Adipocyte (in vitro differentiated cells): ENCODE data around the gene PCDH1.

Source experiments
- DNase-seq: peaks from one replicate; pipeline ENCODE4 v3.0.0-alpha.2; 2015; ENCODE audit warnings: low read depth
- H3K27me3 ChIP-seq: replicated peaks from 2 replicates; pipeline ENCODE4 v1.7.0; 2013; ENCODE audit warnings: mild to moderate bottlenecking, low read length, moderate library complexity; ENCODE audit not compliant: control insufficient read depth, insufficient read depth
- H3K36me3 ChIP-seq: 2 replicates; pipeline ENCODE4 v1.7.0; 2013; ENCODE audit warnings: low read length, mild to moderate bottlenecking, moderate library complexity; ENCODE audit not compliant: control insufficient read depth, insufficient read depth, severe bottlenecking
- H3K4me1 ChIP-seq: 2 replicates; pipeline ENCODE4 v1.7.0; 2013; ENCODE audit warnings: mild to moderate bottlenecking, low read length, moderate library complexity; ENCODE audit not compliant: control insufficient read depth, insufficient read depth
- H3K4me3 ChIP-seq: 2 replicates; pipeline ENCODE4 v1.7.0; 2013; ENCODE audit warnings: mild to moderate bottlenecking, low read length, moderate library complexity
- H3K9ac ChIP-seq: 2 replicates; pipeline ENCODE4 v1.7.0; 2013; ENCODE audit warnings: mild to moderate bottlenecking, low read length, moderate library complexity
- H3K9me3 ChIP-seq: 2 replicates; pipeline ENCODE4 v1.7.0; 2013; ENCODE audit warnings: mild to moderate bottlenecking, low read length, moderate library complexity; ENCODE audit not compliant: control insufficient read depth

The PCDH1 gene

GRCh38 chr5:141878711-141879425 is 658 bp upstream of the PCDH1 start:
- peaks cover 75% of the 10 kb centered on the region for H3K27me3 ChIP-seq
- H3K9me3 ChIP-seq, result no peaks in the 10 kb centered on the region
- no peaks in the 10 kb centered on the region for H3K36me3 ChIP-seq
- H3K4me1 ChIP-seq, result peaks cover 29% of the 10 kb centered on the region
- H3K9ac ChIP-seq, result no peak overlapping the region
- H3K4me3 ChIP-seq, result peak overlapping the region; percentile 76
- peak; percentile 98 for DNase-seq

GRCh38 chr5:141877356-141878185 is 639 bp downstream of the PCDH1 start:
- Histone ChIP-seq H3K4me3 (peak overlapping the region; percentile 70), H3K9me3 (no peaks in the 10 kb centered on the region), H3K4me1 (peaks cover 29% of the 10 kb centered on the region), H3K27me3 (peaks cover 69% of the 10 kb centered on the region), H3K9ac (no peak overlapping the region), H3K36me3 (no peaks in the 10 kb centered on the region)
- DNase-seq, result peak; percentile 36

- DNase-seq, result no peak
- Histone ChIP-seq H3K27me3 (peaks cover 67% of the 10 kb centered on the region), H3K4me3 (peak overlapping the region; percentile 70), H3K4me1 (peaks cover 29% of the 10 kb centered on the region), H3K36me3 (no peaks in the 10 kb centered on the region), H3K9ac (no peak overlapping the region), H3K9me3 (no peaks in the 10 kb centered on the region)
These were observed 1.4 kb downstream of the PCDH1 start for GRCh38 chr5:141876628-141877355.

GRCh38 chr5:141875795-141876627 is 2.2 kb downstream of the PCDH1 start:
- DNase-seq, result peak; percentile 19

GRCh38 chr5:141875022-141875740 is 3.0 kb downstream of the PCDH1 start:
- H3K9ac ChIP-seq, result no peak overlapping the region
- H3K36me3 ChIP-seq, result no peaks in the 10 kb centered on the region
- no peak overlapping the region for H3K4me3 ChIP-seq
- peaks cover 29% of the 10 kb centered on the region for H3K4me1 ChIP-seq
- H3K9me3 ChIP-seq, result no peaks in the 10 kb centered on the region
- peaks cover 55% of the 10 kb centered on the region for H3K27me3 ChIP-seq
- no peak for DNase-seq

More at GRCh38 chr5:141875795-141876627, 2.2 kb downstream of the PCDH1 start:
- no peak overlapping the region for H3K9ac ChIP-seq
- H3K9me3 ChIP-seq, result no peaks in the 10 kb centered on the region
- H3K4me3 ChIP-seq, result peak overlapping the region; percentile 57
- H3K36me3 ChIP-seq, result no peaks in the 10 kb centered on the region
- peaks cover 63% of the 10 kb centered on the region for H3K27me3 ChIP-seq
- peaks cover 29% of the 10 kb centered on the region for H3K4me1 ChIP-seq

GRCh38 chr5:141874262-141874964 is 3.8 kb downstream of the PCDH1 start:
- Histone ChIP-seq H3K27me3 (peaks cover 51% of the 10 kb centered on the region), H3K9ac (no peak overlapping the region), H3K4me1 (peaks cover 29% of the 10 kb centered on the region), H3K4me3 (no peak overlapping the region), H3K9me3 (no peaks in the 10 kb centered on the region), H3K36me3 (no peaks in the 10 kb centered on the region)
- no peak for DNase-seq

- Histone ChIP-seq H3K36me3 (no peaks in the 10 kb centered on the region), H3K9me3 (no peaks in the 10 kb centered on the region), H3K27me3 (peaks cover 56% of the 10 kb centered on the region), H3K4me3 (no peak overlapping the region), H3K4me1 (peaks cover 27% of the 10 kb centered on the region), H3K9ac (no peak overlapping the region)
- no peak for DNase-seq
These were observed 4.3 kb downstream of the PCDH1 start for GRCh38 chr5:141873933-141874261.

- Histone ChIP-seq H3K4me1 (peaks cover 20% of the 10 kb centered on the region), H3K36me3 (no peaks in the 10 kb centered on the region), H3K9me3 (no peaks in the 10 kb centered on the region), H3K27me3 (peaks cover 66% of the 10 kb centered on the region), H3K9ac (no peak overlapping the region), H3K4me3 (no peak overlapping the region)
- DNase-seq, result no peak
These were observed 5.5 kb downstream of the PCDH1 start for GRCh38 chr5:141872496-141873356.

- peaks cover 61% of the 10 kb centered on the region for H3K27me3 ChIP-seq
- no peak for DNase-seq
- H3K9me3 ChIP-seq, result no peaks in the 10 kb centered on the region
- H3K4me3 ChIP-seq, result no peak overlapping the region
- H3K36me3 ChIP-seq, result no peaks in the 10 kb centered on the region
- H3K4me1 ChIP-seq, result peaks cover 12% of the 10 kb centered on the region
- no peak overlapping the region for H3K9ac ChIP-seq
These were observed 6.3 kb downstream of the PCDH1 start for GRCh38 chr5:141871870-141872269.
